Stomach (tissue), 4 donors: ENCODE results near the gene AKAP10.

ENCODE experiments used
- CTCF ChIP-seq, 7 experiments: fragments of 450-650 bp in 4 of 7; fragments of 200-600 bp in 3 of 7; sonication (generic) in 3 of 7; IDR thresholded peaks; one replicate each; pipeline ENCODE4 v1.5.1; 2016 to 2019; ENCODE audit warnings: antibody characterized with exemption in 7 of 7, control low read depth in 2 of 7, mild to moderate bottlenecking in 1 of 7
- POLR2A ChIP-seq, 4 donors: fragments of 450-650 bp; IDR thresholded peaks; one replicate each; pipeline ENCODE4 v1.6.1; 2016; ENCODE audit warnings: antibody characterized with exemption in 4 of 4, control low read depth in 2 of 4, mild to moderate bottlenecking in 1 of 4, moderate library complexity in 1 of 4
- POLR2AphosphoS5 ChIP-seq, 3 donors: sonication (generic); formaldehyde crosslinking; IDR thresholded peaks; one replicate each; pipeline ENCODE4 v1.6.1; 2016; ENCODE audit warnings: antibody characterized with exemption in 3 of 3

DNA sequence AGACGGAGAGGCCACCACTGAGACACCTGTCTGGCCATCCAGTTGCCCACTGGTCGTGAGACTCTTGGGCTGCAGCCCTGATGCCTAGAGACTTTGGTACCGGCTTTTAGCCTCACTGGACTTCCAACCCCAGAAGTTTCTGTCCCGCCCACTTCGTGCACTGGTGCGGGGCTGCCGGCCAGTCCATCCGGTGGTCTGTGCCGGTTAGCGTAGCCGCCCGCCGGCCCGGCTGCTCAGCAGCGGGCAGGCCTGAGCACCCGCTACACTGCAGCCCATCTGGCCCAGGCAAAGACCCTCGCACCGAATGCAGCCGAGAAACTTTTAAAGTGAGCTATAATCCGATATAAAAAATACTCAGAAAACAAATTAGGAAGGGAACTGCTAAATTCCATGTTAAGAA lies 30.7 kb downstream of the AKAP10 start:
- TF ChIP-seq CTCF (IDR thresholded peaks at IDR 0.05) (no peak), POLR2A (IDR thresholded peaks at IDR 0.05) (no peak), POLR2AphosphoS5 (IDR thresholded peaks at IDR 0.05) (no peak)
